Activated CD8-positive, alpha-beta memory T cell treated with anti-CD3 and anti-CD28 coated beads, Interleukin-2, amount 50 U/mL, for 1 hour (primary cell): ENCODE data around the gene SORCS2.

ENCODE experiments used
- DNase-seq: peaks from one replicate; pipeline ENCODE4 v3.0.0-alpha.2; 2020; ENCODE audit errors: extremely low read depth

Gene SORCS2

GRCh38 chr4:7414736-7415510, 222.6 kb downstream of the SORCS2 start:
- DNase-seq, result no peak

GRCh38 chr4:7415927-7416686, 223.8 kb downstream of the SORCS2 start:
- no peak for DNase-seq

GRCh38 chr4:7416745-7417432, 224.6 kb downstream of the SORCS2 start:
- no peak for DNase-seq

GRCh38 chr4:7417639-7418038, 225.3 kb downstream of the SORCS2 start:
- no peak for DNase-seq

GRCh38 chr4:7418131-7418943, 226.0 kb downstream of the SORCS2 start:
- no peak for DNase-seq

- DNase-seq, result no peak
Measured at GRCh38 chr4:7419961-7420660, 227.8 kb downstream of the SORCS2 start.

- DNase-seq, result no peak
Measured at GRCh38 chr4:7420661-7421040, 228.3 kb downstream of the SORCS2 start.

GRCh38 chr4:7421356-7422150, 229.2 kb downstream of the SORCS2 start:
- no peak for DNase-seq

GRCh38 chr4:7422151-7422897, 230.0 kb downstream of the SORCS2 start:
- DNase-seq, result no peak

GRCh38 chr4:7422898-7423180, 230.5 kb downstream of the SORCS2 start:
- DNase-seq, result no peak

- DNase-seq, result no peak
Measured at GRCh38 chr4:7423391-7423790, 231.1 kb downstream of the SORCS2 start.

- no peak for DNase-seq
Measured at GRCh38 chr4:7423801-7424552, 231.6 kb downstream of the SORCS2 start.

GRCh38 chr4:7424553-7425111, 232.3 kb downstream of the SORCS2 start:
- DNase-seq, result no peak

GRCh38 chr4:7425124-7425523, 232.8 kb downstream of the SORCS2 start:
- DNase-seq, result no peak

GRCh38 chr4:7425591-7426468, 233.5 kb downstream of the SORCS2 start:
- no peak for DNase-seq

- no peak for DNase-seq
Measured at GRCh38 chr4:7426525-7427171, 234.3 kb downstream of the SORCS2 start.

- DNase-seq, result no peak
Measured at GRCh38 chr4:7427361-7427760, 235.0 kb downstream of the SORCS2 start.
